ENCODE data around the gene LCN2.
"Not testable (repeated sequence)": the region's sequence is repeated elsewhere in the genome, so short reads cannot be mapped to it uniquely, and the experiment has no call there.

The LCN2 gene

DNA sequence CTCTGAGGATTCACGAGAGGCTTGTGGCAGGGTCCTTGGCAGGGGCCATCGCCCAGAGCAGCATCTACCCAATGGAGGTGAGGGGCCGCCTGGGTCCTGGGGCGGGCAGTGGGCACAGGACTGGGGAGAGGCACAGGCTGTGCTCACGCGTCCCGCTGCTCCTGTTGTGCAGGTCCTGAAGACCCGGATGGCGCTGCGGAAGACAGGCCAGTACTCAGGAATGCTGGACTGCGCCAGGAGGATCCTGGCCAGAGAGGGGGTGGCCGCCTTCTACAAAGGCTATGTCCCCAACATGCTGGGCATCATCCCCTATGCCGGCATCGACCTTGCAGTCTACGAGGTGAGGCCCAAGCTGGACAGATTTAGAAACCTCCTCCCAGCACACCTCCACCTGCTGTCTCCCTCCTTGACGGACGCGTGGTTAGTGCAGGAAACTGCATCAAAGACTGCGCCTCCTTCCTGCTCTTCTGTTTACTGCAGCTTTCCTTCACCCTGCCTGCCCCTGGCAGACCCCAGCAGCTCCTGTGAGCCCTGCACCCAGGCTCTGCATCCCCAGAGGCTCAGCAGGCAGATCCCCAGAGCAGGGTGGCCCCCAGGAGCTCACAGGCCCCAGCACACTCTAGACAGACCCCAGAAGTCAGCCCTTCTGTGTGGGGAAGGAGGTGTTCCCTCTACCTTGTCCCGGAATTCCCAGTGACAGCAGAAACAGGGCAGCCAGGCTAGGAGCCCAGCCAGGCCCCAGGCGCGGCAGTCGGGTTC is 42.9 kb upstream of the LCN2 start:
- Histone ChIP-seq H3K27me3 (replicated peaks) (no peaks in the 10 kb centered on the region), H3K4me3 (ENCODE audit: low read depth, low read length) (no peak overlapping the region), H3K27ac (no peak overlapping the region), H3K36me3 (replicated peaks) (peaks cover 67% of the 10 kb centered on the region)
- in situ Hi-C loops (cut with HindIII; ENCODE audit: low pct_ligation_motif_present, low sequenced_read_pairs) = no loop called here
- TF ChIP-seq, protein P1, sequence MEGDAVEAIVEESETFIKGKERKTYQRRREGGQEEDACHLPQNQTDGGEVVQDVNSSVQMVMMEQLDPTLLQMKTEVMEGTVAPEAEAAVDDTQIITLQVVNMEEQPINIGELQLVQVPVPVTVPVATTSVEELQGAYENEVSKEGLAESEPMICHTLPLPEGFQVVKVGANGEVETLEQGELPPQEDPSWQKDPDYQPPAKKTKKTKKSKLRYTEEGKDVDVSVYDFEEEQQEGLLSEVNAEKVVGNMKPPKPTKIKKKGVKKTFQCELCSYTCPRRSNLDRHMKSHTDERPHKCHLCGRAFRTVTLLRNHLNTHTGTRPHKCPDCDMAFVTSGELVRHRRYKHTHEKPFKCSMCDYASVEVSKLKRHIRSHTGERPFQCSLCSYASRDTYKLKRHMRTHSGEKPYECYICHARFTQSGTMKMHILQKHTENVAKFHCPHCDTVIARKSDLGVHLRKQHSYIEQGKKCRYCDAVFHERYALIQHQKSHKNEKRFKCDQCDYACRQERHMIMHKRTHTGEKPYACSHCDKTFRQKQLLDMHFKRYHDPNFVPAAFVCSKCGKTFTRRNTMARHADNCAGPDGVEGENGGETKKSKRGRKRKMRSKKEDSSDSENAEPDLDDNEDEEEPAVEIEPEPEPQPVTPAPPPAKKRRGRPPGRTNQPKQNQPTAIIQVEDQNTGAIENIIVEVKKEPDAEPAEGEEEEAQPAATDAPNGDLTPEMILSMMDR (IDR thresholded peaks at IDR 0.05; ENCODE audit: low read depth, low read length, missing control alignments) = no peak
- DNase-seq = no peak

DNA sequence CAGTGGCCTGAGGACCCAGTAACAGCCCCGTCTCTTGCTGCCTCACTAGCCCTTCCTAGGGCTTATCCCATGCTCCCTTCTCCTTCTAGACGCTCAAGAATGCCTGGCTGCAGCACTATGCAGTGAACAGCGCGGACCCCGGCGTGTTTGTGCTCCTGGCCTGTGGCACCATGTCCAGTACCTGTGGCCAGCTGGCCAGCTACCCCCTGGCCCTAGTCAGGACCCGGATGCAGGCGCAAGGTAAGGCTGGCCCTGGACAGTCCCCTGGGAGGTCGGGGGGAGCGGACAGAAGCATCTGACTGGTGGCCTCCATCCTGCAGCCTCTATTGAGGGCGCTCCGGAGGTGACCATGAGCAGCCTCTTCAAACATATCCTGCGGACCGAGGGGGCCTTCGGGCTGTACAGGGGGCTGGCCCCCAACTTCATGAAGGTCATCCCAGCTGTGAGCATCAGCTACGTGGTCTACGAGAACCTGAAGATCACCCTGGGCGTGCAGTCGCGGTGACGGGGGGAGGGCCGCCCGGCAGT is 42.2 kb upstream of the LCN2 start:
- Histone ChIP-seq H3K36me3 (replicated peaks) (peaks cover 61% of the 10 kb centered on the region), H3K27me3 (replicated peaks) (no peaks in the 10 kb centered on the region), H3K27ac (no peak overlapping the region), H3K4me3 (ENCODE audit: low read depth, low read length) (no peak overlapping the region)
- in situ Hi-C loops (cut with HindIII; ENCODE audit: low pct_ligation_motif_present, low sequenced_read_pairs) = no loop called here
- TF ChIP-seq, protein P1 (IDR thresholded peaks at IDR 0.05; ENCODE audit: low read depth, low read length, missing control alignments) = no peak
- DNase-seq = no peak

DNA sequence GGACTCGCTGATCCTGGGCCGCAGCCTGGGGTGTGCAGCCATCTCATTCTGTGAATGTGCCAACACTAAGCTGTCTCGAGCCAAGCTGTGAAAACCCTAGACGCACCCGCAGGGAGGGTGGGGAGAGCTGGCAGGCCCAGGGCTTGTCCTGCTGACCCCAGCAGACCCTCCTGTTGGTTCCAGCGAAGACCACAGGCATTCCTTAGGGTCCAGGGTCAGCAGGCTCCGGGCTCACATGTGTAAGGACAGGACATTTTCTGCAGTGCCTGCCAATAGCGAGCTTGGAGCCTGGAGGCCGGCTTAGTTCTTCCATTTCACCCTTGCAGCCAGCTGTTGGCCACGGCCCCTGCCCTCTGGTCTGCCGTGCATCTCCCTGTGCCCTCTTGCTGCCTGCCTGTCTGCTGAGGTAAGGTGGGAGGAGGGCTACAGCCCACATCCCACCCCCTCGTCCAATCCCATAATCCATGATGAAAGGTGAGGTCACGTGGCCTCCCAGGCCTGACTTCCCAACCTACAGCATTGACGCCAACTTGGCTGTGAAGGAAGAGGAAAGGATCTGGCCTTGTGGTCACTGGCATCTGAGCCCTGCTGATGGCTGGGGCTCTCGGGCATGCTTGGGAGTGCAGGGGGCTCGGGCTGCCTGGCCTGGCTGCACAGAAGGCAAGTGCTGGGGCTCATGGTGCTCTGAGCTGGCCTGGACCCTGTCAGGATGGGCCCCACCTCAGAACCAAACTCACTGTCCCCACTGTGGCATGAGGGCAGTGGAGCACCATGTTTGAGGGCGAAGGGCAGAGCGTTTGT is 41.6 kb upstream of the LCN2 start:
- H3K36me3 ChIP-seq (replicated peaks) = peaks cover 54% of the 10 kb centered on the region
- TF ChIP-seq, protein P1 (IDR thresholded peaks at IDR 0.05; ENCODE audit: low read depth, low read length, missing control alignments) = no peak

DNA sequence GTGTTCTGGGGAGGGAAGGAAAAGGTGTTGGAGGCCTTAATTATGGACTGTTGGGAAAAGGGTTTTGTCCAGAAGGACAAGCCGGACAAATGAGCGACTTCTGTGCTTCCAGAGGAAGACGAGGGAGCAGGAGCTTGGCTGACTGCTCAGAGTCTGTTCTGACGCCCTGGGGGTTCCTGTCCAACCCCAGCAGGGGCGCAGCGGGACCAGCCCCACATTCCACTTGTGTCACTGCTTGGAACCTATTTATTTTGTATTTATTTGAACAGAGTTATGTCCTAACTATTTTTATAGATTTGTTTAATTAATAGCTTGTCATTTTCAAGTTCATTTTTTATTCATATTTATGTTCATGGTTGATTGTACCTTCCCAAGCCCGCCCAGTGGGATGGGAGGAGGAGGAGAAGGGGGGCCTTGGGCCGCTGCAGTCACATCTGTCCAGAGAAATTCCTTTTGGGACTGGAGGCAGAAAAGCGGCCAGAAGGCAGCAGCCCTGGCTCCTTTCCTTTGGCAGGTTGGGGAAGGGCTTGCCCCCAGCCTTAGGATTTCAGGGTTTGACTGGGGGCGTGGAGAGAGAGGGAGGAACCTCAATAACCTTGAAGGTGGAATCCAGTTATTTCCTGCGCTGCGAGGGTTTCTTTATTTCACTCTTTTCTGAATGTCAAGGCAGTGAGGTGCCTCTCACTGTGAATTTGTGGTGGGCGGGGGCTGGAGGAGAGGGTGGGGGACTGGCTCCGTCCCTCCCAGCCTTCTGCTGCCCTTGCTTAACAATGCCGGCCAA is 40.8 kb upstream of the LCN2 start:
- H3K4me3 ChIP-seq (ENCODE audit: low read depth, low read length) = no peak overlapping the region
- H3K27ac ChIP-seq = no peak overlapping the region
- in situ Hi-C loops (cut with HindIII; ENCODE audit: low pct_ligation_motif_present, low sequenced_read_pairs) = no loop called here
- DNase-seq = no peak
- peaks cover 46% of the 10 kb centered on the region for H3K36me3 ChIP-seq (replicated peaks)
- no peaks in the 10 kb centered on the region for H3K27me3 ChIP-seq (replicated peaks)
- TF ChIP-seq, protein P1 (IDR thresholded peaks at IDR 0.05; ENCODE audit: low read depth, low read length, missing control alignments) = no peak

More for the DNA sequence above, 41.6 kb upstream of the LCN2 start:
- Histone ChIP-seq H3K27me3 (replicated peaks) (no peaks in the 10 kb centered on the region), H3K4me3 (ENCODE audit: low read depth, low read length) (no peak overlapping the region), H3K27ac (no peak overlapping the region)
- in situ Hi-C loops (cut with HindIII; ENCODE audit: low pct_ligation_motif_present, low sequenced_read_pairs) = no loop called here
- DNase-seq = no peak

DNA sequence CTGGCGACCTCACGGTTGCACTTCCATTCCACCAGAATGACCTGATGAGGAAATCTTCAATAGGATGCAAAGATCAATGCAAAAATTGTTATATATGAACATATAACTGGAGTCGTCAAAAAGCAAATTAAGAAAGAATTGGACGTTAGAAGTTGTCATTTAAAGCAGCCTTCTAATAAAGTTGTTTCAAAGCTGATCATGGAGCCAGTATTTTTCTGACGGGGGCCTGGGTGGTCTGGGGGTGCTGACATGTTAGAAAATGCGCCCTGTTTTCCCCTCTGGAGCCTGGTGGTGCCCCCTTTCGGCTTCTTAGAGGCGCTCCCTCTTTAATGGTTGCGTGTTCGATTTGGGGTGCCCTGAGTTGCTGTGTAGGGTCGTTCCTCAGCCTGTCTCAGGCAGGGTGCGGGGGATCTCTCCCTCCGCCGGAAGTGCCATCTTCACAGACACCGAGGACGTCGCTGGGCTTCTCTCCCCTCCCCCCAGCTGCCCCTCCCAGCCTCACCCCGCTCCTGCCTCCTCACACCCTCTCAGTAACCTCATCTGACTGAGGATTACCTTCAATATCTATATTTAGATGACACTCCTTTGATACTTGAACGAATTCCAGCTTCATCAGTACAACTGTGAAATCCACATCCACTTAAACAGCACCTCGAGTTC is 40.1 kb upstream of the LCN2 start:
- no peak overlapping the region for H3K27ac ChIP-seq
- TF ChIP-seq, protein P1 (IDR thresholded peaks at IDR 0.05; ENCODE audit: low read depth, low read length, missing control alignments) = no peak
- no peaks in the 10 kb centered on the region for H3K27me3 ChIP-seq (replicated peaks)
- DNase-seq = no peak
- in situ Hi-C loops (cut with HindIII; ENCODE audit: low pct_ligation_motif_present, low sequenced_read_pairs) = no loop called here
- no peak overlapping the region for H3K4me3 ChIP-seq (ENCODE audit: low read depth, low read length)
- H3K36me3 ChIP-seq (replicated peaks) = peaks cover 40% of the 10 kb centered on the region

DNA sequence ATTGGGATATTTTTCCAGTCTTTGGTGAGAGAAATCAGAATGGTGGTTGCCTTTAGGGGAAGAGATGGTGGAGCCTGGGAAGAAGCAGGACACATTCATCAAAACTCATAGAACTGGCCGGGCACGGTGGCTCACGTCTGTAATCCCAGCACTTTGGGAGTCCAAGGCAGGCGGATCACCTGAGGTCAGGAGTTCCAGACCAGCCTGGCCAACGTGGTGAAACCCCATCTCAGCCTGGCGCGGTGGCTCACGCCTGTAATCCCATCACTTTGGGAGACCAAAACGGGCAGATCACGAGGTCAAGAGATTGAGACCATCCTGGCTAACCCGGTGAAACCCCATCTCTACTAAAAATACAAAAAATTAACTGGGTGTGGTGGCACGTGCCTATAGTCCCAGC is 37.5 kb upstream of the LCN2 start:
- H3K27me3 ChIP-seq (replicated peaks); H3K27ac ChIP-seq; in situ Hi-C loops (cut with HindIII; ENCODE audit: low pct_ligation_motif_present, low sequenced_read_pairs); DNase-seq; H3K4me3 ChIP-seq (ENCODE audit: low read depth, low read length): not testable (repeated sequence)
- H3K36me3 ChIP-seq (replicated peaks) = peaks cover 22% of the 10 kb centered on the region

All from brain microvascular endothelial cell (primary cell).